ENCODE data around the gene REX1BD.

DNA sequence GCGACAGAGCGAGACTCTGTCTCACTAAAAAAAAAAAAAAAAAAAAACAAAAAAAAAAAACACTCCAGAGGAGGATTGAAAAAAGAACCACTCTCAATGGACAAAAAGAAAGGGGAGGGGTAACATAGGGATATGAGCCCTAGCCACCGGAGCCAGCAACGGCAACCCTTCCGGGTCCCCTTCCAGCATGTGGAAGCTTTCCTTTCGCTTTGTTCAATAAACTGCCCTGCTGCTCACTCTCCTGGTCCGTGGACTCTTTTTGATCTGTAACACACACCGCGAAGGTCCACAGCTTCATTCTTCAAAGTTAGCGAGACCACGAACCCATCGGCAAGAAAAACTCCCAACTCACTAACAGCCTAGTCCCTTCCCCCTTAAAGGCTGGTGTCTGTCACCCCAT, 1.0 kb upstream of the REX1BD start:
- TF ChIP-seq CTCF (IDR thresholded peaks at IDR 0.05) = no peak
- no peak for TF ChIP-seq POLR2A (IDR thresholded peaks at IDR 0.05)
